MM.1S (cell line): ENCODE measurements around the gene PSG1.
"Not testable (repeated sequence)": the region's sequence is repeated elsewhere in the genome, so short reads cannot be mapped to it uniquely, and the experiment has no call there.

Experiments used
- DNase-seq: peaks from one replicate; pipeline ENCODE4 v3.0.0-alpha.2; 2015
- H2AFZ ChIP-seq: fragments of 300-600 bp; sonication (generic); 2 replicates; pipeline ENCODE4 v1.6.0; 2016; ENCODE audit warnings: antibody characterized with exemption, low read length
- H3F3A ChIP-seq: fragments of 300-600 bp; sonication (generic); 2 replicates; pipeline ENCODE4 v1.6.1; 2016; ENCODE audit warnings: mild to moderate bottlenecking, antibody characterized with exemption, low read length, moderate library complexity, mixed read lengths; ENCODE audit not compliant: insufficient read depth
- H3K27ac ChIP-seq: fragments of 300-600 bp; sonication (generic); 2 replicates; pipeline ENCODE4 v1.5.1; 2016; ENCODE audit warnings: mild to moderate bottlenecking, low read length
- H3K27me3 ChIP-seq: fragments of 300-600 bp; sonication (generic); replicated peaks from 2 replicates; pipeline ENCODE4 v1.6.0; 2016; ENCODE audit warnings: low read length; ENCODE audit not compliant: insufficient read depth
- H3K36me3 ChIP-seq: fragments of 300-600 bp; sonication (generic); replicated peaks from 2 replicates; pipeline ENCODE4 v1.6.1; 2016; ENCODE audit warnings: mild to moderate bottlenecking, low read length, mixed read lengths; ENCODE audit not compliant: insufficient read depth
- H3K4me1 ChIP-seq: fragments of 300-600 bp; sonication (generic); 2 replicates; pipeline ENCODE4 v1.6.1; 2016; ENCODE audit warnings: low read length, mixed read lengths
- H3K4me2 ChIP-seq: fragments of 300-600 bp; sonication (generic); 2 replicates; pipeline ENCODE4 v1.6.0; 2016; ENCODE audit warnings: low read depth, low read length
- H3K4me3 ChIP-seq: fragments of 300-600 bp; sonication (generic); 2 replicates; pipeline ENCODE4 v1.5.1; 2016; ENCODE audit warnings: low read length, mixed read lengths
- H3K79me2 ChIP-seq: fragments of 300-600 bp; sonication (generic); 2 replicates; pipeline ENCODE4 v1.6.1; 2016; ENCODE audit warnings: mixed run types, low read length, mixed read lengths
- H3K9ac ChIP-seq: fragments of 300-600 bp; sonication (generic); 2 replicates; pipeline ENCODE4 v1.6.1; 2016; ENCODE audit warnings: low read length, mixed read lengths
- H3K9me2 ChIP-seq: fragments of 300-600 bp; sonication (generic); replicated peaks from 2 replicates; pipeline ENCODE4 v1.6.1; 2016; ENCODE audit warnings: mild to moderate bottlenecking, low read length, mixed read lengths; ENCODE audit not compliant: insufficient read depth
- H3K9me3 ChIP-seq: fragments of 300-600 bp; sonication (generic); replicated peaks from 2 replicates; pipeline ENCODE4 v1.6.1; 2016; ENCODE audit warnings: mild to moderate bottlenecking, low read length, mixed read lengths; ENCODE audit not compliant: insufficient read depth
- H4K20me1 ChIP-seq: fragments of 300-600 bp; sonication (generic); 2 replicates; pipeline ENCODE4 v1.6.1; 2016; ENCODE audit warnings: mild to moderate bottlenecking, low read length, moderate library complexity, mixed read lengths; ENCODE audit not compliant: insufficient read depth

The PSG1 gene

GRCh38 chr19:42899110-42899509 is 19.6 kb upstream of the PSG1 start:
- H4K20me1 ChIP-seq, H3K4me1 ChIP-seq, H3K27ac ChIP-seq, H3K36me3 ChIP-seq, H3F3A ChIP-seq, H3K4me3 ChIP-seq, H2AFZ ChIP-seq, H3K4me2 ChIP-seq, DNase-seq, H3K9me2 ChIP-seq, H3K9ac ChIP-seq, H3K79me2 ChIP-seq, H3K9me3 ChIP-seq, H3K27me3 ChIP-seq: not testable (repeated sequence)

- not testable (repeated sequence) for H3K27ac ChIP-seq, H3K4me3 ChIP-seq, H3K9ac ChIP-seq, H4K20me1 ChIP-seq, H3K4me1 ChIP-seq, H3K4me2 ChIP-seq, H3F3A ChIP-seq, H3K9me3 ChIP-seq, DNase-seq, H3K79me2 ChIP-seq, H2AFZ ChIP-seq, H3K9me2 ChIP-seq, H3K27me3 ChIP-seq, H3K36me3 ChIP-seq
Observed at GRCh38 chr19:42898656-42899055, 19.1 kb upstream of the PSG1 start.

GRCh38 chr19:42897729-42898128 is 18.2 kb upstream of the PSG1 start:
- H4K20me1 ChIP-seq, H3K27ac ChIP-seq, H3K36me3 ChIP-seq, H2AFZ ChIP-seq, H3K4me1 ChIP-seq, H3K4me3 ChIP-seq, H3K4me2 ChIP-seq, H3K9ac ChIP-seq, H3K79me2 ChIP-seq, H3K9me3 ChIP-seq, H3K27me3 ChIP-seq, H3K9me2 ChIP-seq, H3F3A ChIP-seq, DNase-seq: not testable (repeated sequence)

- not testable (repeated sequence) for H3F3A ChIP-seq, H3K9me2 ChIP-seq, DNase-seq, H2AFZ ChIP-seq, H3K4me3 ChIP-seq, H3K4me2 ChIP-seq, H3K27ac ChIP-seq, H3K9me3 ChIP-seq, H3K27me3 ChIP-seq, H3K79me2 ChIP-seq, H3K36me3 ChIP-seq, H3K4me1 ChIP-seq, H4K20me1 ChIP-seq, H3K9ac ChIP-seq
Observed at GRCh38 chr19:42890446-42890845, 10.9 kb upstream of the PSG1 start.

- not testable (repeated sequence) for H3K27ac ChIP-seq, H3F3A ChIP-seq, H3K9me2 ChIP-seq, H3K9ac ChIP-seq, H3K27me3 ChIP-seq, H3K4me1 ChIP-seq, H3K9me3 ChIP-seq, H3K79me2 ChIP-seq, DNase-seq, H3K4me3 ChIP-seq, H3K36me3 ChIP-seq, H4K20me1 ChIP-seq, H3K4me2 ChIP-seq, H2AFZ ChIP-seq
Observed at GRCh38 chr19:42887876-42888445, 8.4 kb upstream of the PSG1 start.

- H3K4me3 ChIP-seq, H3K36me3 ChIP-seq, DNase-seq, H3K27ac ChIP-seq, H3K9me2 ChIP-seq, H3K4me1 ChIP-seq, H2AFZ ChIP-seq, H3K4me2 ChIP-seq, H3F3A ChIP-seq, H3K9me3 ChIP-seq, H3K27me3 ChIP-seq, H4K20me1 ChIP-seq, H3K79me2 ChIP-seq, H3K9ac ChIP-seq: not testable (repeated sequence)
Observed at GRCh38 chr19:42882730-42883129, 3.2 kb upstream of the PSG1 start.

- H3K27me3 ChIP-seq, H4K20me1 ChIP-seq, H3K36me3 ChIP-seq, H3K4me2 ChIP-seq, H3K4me1 ChIP-seq, H2AFZ ChIP-seq, H3K9ac ChIP-seq, H3F3A ChIP-seq, H3K9me2 ChIP-seq, H3K79me2 ChIP-seq, H3K9me3 ChIP-seq, H3K4me3 ChIP-seq, DNase-seq, H3K27ac ChIP-seq: not testable (repeated sequence)
Observed at GRCh38 chr19:42882010-42882409, 2.5 kb upstream of the PSG1 start.
